Aorta (tissue), 5 donors: ENCODE results near the gene FOXP2. TPM values are rescaled to one million over a fixed set of nuclear protein-coding genes. Genes with fewer than 3 reads are reported as not detected.

ENCODE experiments used
- ATAC-seq: fragments of 200-7000 bp; cut with Tn5 transposase; one replicate; pipeline ENCODE4 v1.9.1; 2022; ENCODE audit warnings: moderate library complexity; ENCODE audit not compliant: low FRiP score
- DNase-seq, 2 donors: peaks; one replicate each; pipeline ENCODE4 v3.0.0-alpha.2; 2020
- H3K27ac ChIP-seq, 2 donors: one replicate each; pipeline ENCODE4 v1.5.1; 2013; ENCODE audit warnings: low read length in 2 of 2, mild to moderate bottlenecking in 2 of 2, moderate library complexity in 2 of 2, control low read depth in 1 of 2, inconsistent platforms in 1 of 2, low read depth in 1 of 2
- H3K27me3 ChIP-seq, 2 donors: one replicate each; pipeline ENCODE4 v1.6.1; 2013; ENCODE audit warnings: control low read depth in 1 of 2, low read length in 1 of 2, mild to moderate bottlenecking in 1 of 2, moderate library complexity in 1 of 2; ENCODE audit not compliant: insufficient read depth in 2 of 2, control insufficient read depth in 1 of 2
- H3K36me3 ChIP-seq, 2 donors: one replicate each; pipeline ENCODE4 v1.6.1; 2013; ENCODE audit warnings: control low read depth in 1 of 2, low read length in 1 of 2, mild to moderate bottlenecking in 1 of 2; ENCODE audit not compliant: insufficient read depth in 2 of 2, control insufficient read depth in 1 of 2
- H3K4me1 ChIP-seq, 2 donors: one replicate each; pipeline ENCODE4 v1.6.1; 2013; ENCODE audit warnings: low read length in 2 of 2, control low read depth in 1 of 2, mild to moderate bottlenecking in 1 of 2, moderate library complexity in 1 of 2; ENCODE audit not compliant: insufficient read depth in 2 of 2, control insufficient read depth in 1 of 2
- H3K4me3 ChIP-seq, 2 donors: one replicate each; pipeline ENCODE4 v1.5.1; 2013; ENCODE audit warnings: low read length in 2 of 2, control low read depth in 1 of 2, mild to moderate bottlenecking in 1 of 2
- H3K9me3 ChIP-seq: one replicate; pipeline ENCODE4 v1.6.1; 2013; ENCODE audit warnings: mild to moderate bottlenecking, low read length; ENCODE audit not compliant: control insufficient read depth
- WGBS, 2 donors: extraction: QIAGEN DNeasy Blood & Tissue Kit; methylation state at CpG; one replicate each; pipeline ENCODE4 v1.1.7; 2013; 5-methylcytosine and 5-hydroxymethylcytosine counted together
- intact Hi-C, 2 donors: fragments of 100-400 bp; cut with DNase I; formaldehyde crosslinking; loops; one replicate each; pipeline versions ENCODE4 v1.14.2 to v1.15.0; 2022
- polyA plus RNA-seq, 2 donors: library from polyadenylated mRNA; stranded (reverse); fragments of 200-250 nt; gene quantifications; one replicate each; pipeline ENCODE4 v1.2.3, GENCODE V29; 2013
- total RNA-seq, 2 donors: library from RNA; stranded (reverse); fragmentation: NEBNext Ultra II Directional; extraction: Animal tissue kit (Norgen Biotek cat#: 25700); gene quantifications; one replicate each; pipeline ENCODE4 v1.2.1, GENCODE V29; 2021
- donor health status: healthy with polysubstance abuse.
- donor health status: Bipolar disorder and iron deficiency.
- donor health status: DM: no; HTN: no; CAD: no.
- donor health status: DM: no; HTN: no; CAD: no.
- donor health status: DM: yes; HTN: yes; CAD: no.

The FOXP2 gene
- total and polyA plus RNA-seq, 4 donors = 1.1 to 18.1 (median 9.7) TPM

GRCh38 chr7:114639451-114639850 lies 224.8 kb downstream of the FOXP2 start:
- H3K4me3 ChIP-seq = no peak overlapping the region
- no peaks in the 10 kb centered on the region for H3K27me3 ChIP-seq
- ATAC-seq (no peak), DNase-seq (no peak)
- intact Hi-C loops = no loop called here
- WGBS, 2 donors = 94 to 96% methylated on average over 1 of the region's 1 CpG
- H3K36me3 ChIP-seq = no peaks in the 10 kb centered on the region
- H3K4me1 ChIP-seq = peaks cover 0 to 3% of the 10 kb centered on the region in 2 donors
- H3K9me3 ChIP-seq = no peaks in the 10 kb centered on the region
- no peak overlapping the region for H3K27ac ChIP-seq

- H3K4me3 ChIP-seq = no peak overlapping the region
- H3K9me3 ChIP-seq = no peaks in the 10 kb centered on the region
- DNase-seq (no peak), ATAC-seq (no peak)
- H3K27ac ChIP-seq = no peak overlapping the region
- intact Hi-C loops = no loop called here
- H3K4me1 ChIP-seq = peaks cover 0 to 3% of the 10 kb centered on the region in 2 donors
- H3K27me3 ChIP-seq = no peaks in the 10 kb centered on the region
- no peaks in the 10 kb centered on the region for H3K36me3 ChIP-seq
- 81 to 85% methylated on average over 8 of the region's 8 CpGs for WGBS, 2 donors
Measured at GRCh38 chr7:114644455-114644854, 229.8 kb downstream of the FOXP2 start.

- H3K36me3 ChIP-seq = no peaks in the 10 kb centered on the region
- H3K9me3 ChIP-seq = no peaks in the 10 kb centered on the region
- H3K4me3 ChIP-seq = no peak overlapping the region
- H3K4me1 ChIP-seq = peaks cover 0 to under 1% of the 10 kb centered on the region in 2 donors
- no peak overlapping the region for H3K27ac ChIP-seq
- ATAC-seq (no peak), DNase-seq (no peak)
- intact Hi-C loops = no loop called here
- no peaks in the 10 kb centered on the region for H3K27me3 ChIP-seq
Measured at GRCh38 chr7:114645451-114645850, 230.8 kb downstream of the FOXP2 start.

- Histone ChIP-seq H3K4me1 (no peaks in the 10 kb centered on the region), H3K27ac (no peak overlapping the region), H3K27me3 (no peaks in the 10 kb centered on the region), H3K4me3 (no peak overlapping the region), H3K36me3 (no peaks in the 10 kb centered on the region), H3K9me3 (no peaks in the 10 kb centered on the region)
- no peak for ATAC-seq
- intact Hi-C loops = no loop called here
- no peak for DNase-seq
Measured at GRCh38 chr7:114647518-114647917, 232.9 kb downstream of the FOXP2 start.

GRCh38 chr7:114648117-114648516 lies 233.5 kb downstream of the FOXP2 start:
- Histone ChIP-seq H3K9me3 (no peaks in the 10 kb centered on the region), H3K4me1 (no peaks in the 10 kb centered on the region), H3K36me3 (no peaks in the 10 kb centered on the region), H3K4me3 (no peak overlapping the region), H3K27me3 (no peaks in the 10 kb centered on the region), H3K27ac (no peak overlapping the region)
- ATAC-seq (no peak), DNase-seq (no peak)
- intact Hi-C loops = no loop called here

GRCh38 chr7:114648680-114649079 lies 234.1 kb downstream of the FOXP2 start:
- Histone ChIP-seq H3K27ac (no peak overlapping the region), H3K27me3 (no peaks in the 10 kb centered on the region), H3K36me3 (no peaks in the 10 kb centered on the region), H3K9me3 (no peaks in the 10 kb centered on the region), H3K4me3 (no peak overlapping the region), H3K4me1 (no peaks in the 10 kb centered on the region)
- intact Hi-C loops = no loop called here
- WGBS, 2 donors = 93 to 94% methylated on average over 4 of the region's 4 CpGs
- DNase-seq = no peak
- ATAC-seq = no peak

GRCh38 chr7:114649689-114650088 lies 235.1 kb downstream of the FOXP2 start:
- H3K36me3 ChIP-seq = no peaks in the 10 kb centered on the region
- no peaks in the 10 kb centered on the region for H3K27me3 ChIP-seq
- no peak for DNase-seq
- no peaks in the 10 kb centered on the region for H3K9me3 ChIP-seq
- no peaks in the 10 kb centered on the region for H3K4me1 ChIP-seq
- no peak for ATAC-seq
- H3K27ac ChIP-seq = no peak overlapping the region
- intact Hi-C loops = no loop called here
- WGBS, 2 donors = 89 to 94% methylated on average over 3 of the region's 3 CpGs
- no peak overlapping the region for H3K4me3 ChIP-seq

GRCh38 chr7:114650491-114650890 lies 235.9 kb downstream of the FOXP2 start:
- no peak for DNase-seq
- Histone ChIP-seq H3K27me3 (no peaks in the 10 kb centered on the region), H3K36me3 (no peaks in the 10 kb centered on the region), H3K27ac (no peak overlapping the region), H3K9me3 (no peaks in the 10 kb centered on the region), H3K4me3 (no peak overlapping the region), H3K4me1 (no peaks in the 10 kb centered on the region)
- intact Hi-C loops = no loop called here
- no peak for ATAC-seq

GRCh38 chr7:114652041-114652440 lies 237.4 kb downstream of the FOXP2 start:
- no peaks in the 10 kb centered on the region for H3K36me3 ChIP-seq
- no peak overlapping the region for H3K27ac ChIP-seq
- 89 to 92% methylated on average over 5 of the region's 5 CpGs for WGBS, 2 donors
- DNase-seq (no peak), ATAC-seq (no peak)
- no peak overlapping the region for H3K4me3 ChIP-seq
- no peaks in the 10 kb centered on the region for H3K9me3 ChIP-seq
- H3K27me3 ChIP-seq = no peaks in the 10 kb centered on the region
- H3K4me1 ChIP-seq = no peaks in the 10 kb centered on the region
- intact Hi-C loops = no loop called here
